ENCODE results near the gene STAB2. TPM values are rescaled to one million over a fixed set of nuclear protein-coding genes. Genes with fewer than 3 reads are reported as not detected.

STAB2 gene
- total and polyA plus RNA-seq, 2 of the 8 experiments (the other 6 are each of a cell fraction or from before 2014, with no cell fraction given): not detected

- DNase-seq (ENCODE audit: low read depth in 1 of 2, low spot score in 2 of 2) (no peak), FAIRE-seq (no peak)
- H3K18ac ChIP-seq (ENCODE audit: extremely low read depth, low read length): no peak overlapping the region
- no peak overlapping the region for H3K9ac ChIP-seq (replicated peaks in 1 of 4; ENCODE audit: extremely low read depth in 1 of 4, low read depth in 3 of 4, low read length in 3 of 4)
- no peak overlapping the region for H3K14ac ChIP-seq (ENCODE audit: insufficient read length)
- H3K4me3 ChIP-seq (ENCODE audit: extremely low read depth in 1 of 4, insufficient read depth in 2 of 4, low read depth in 3 of 4, low read length in 4 of 4): no peak overlapping the region
- peaks cover 0 to 1% of the 10 kb centered on the region in 2 experiments; a peak in 2 of 4 replicates for H3K9me3 ChIP-seq (ENCODE audit: insufficient read depth in 2 of 2, low read depth in 1 of 2, low read length in 1 of 2)
- no peak overlapping the region for H4K91ac ChIP-seq (replicated peaks; ENCODE audit: insufficient read length, low read length)
- 84% methylated on average over 5 of the region's 5 CpGs; no CpG with 5 or more reads in 1 of the 2 experiments for WGBS, 2 experiments (ENCODE audit: extremely low coverage in 1 of 2, insufficient coverage in 1 of 2, insufficient read length in 1 of 2, insufficient replicate concordance in 2 of 2, low coverage in 1 of 2, low lambda C conversion rate in 2 of 2, missing lambda C conversion rate in 1 of 2)
- H4K20me1 ChIP-seq (replicated peaks in 1 of 2; ENCODE audit: control insufficient read depth in 1 of 2, insufficient read depth in 2 of 2, low read length in 2 of 2): no peaks in the 10 kb centered on the region
- H3K4ac ChIP-seq (replicated peaks; ENCODE audit: insufficient read length, low read depth, low read length): no peak overlapping the region
- no peak overlapping the region for H3K4me2 ChIP-seq (ENCODE audit: insufficient read depth in 1 of 2, low read depth in 2 of 2, low read length in 2 of 2)
- H2BK120ac ChIP-seq (replicated peaks; ENCODE audit: low read depth, low read length): no peak overlapping the region
- ChIA-PET POLR2A (ENCODE audit: partially characterized antibody) (no interaction called here), CTCF (ENCODE audit: partially characterized antibody) (interaction anchor here (0.7 to 3.4 kb wide), 3 partner anchors 12 to 271 kb away, joined by 3 to 15 read pairs (median 8); no protein-coding TSS in a partner anchor)
- no peaks in the 10 kb centered on the region for H3K79me1 ChIP-seq (ENCODE audit: low read depth, low read length)
- H3K56ac ChIP-seq (replicated peaks; ENCODE audit: insufficient read length, low read depth, low read length): no peak overlapping the region
- no peak overlapping the region for H4K5ac ChIP-seq (ENCODE audit: insufficient read length, low read depth, low read length)
- H2BK5ac ChIP-seq (ENCODE audit: low read depth, low read length): no peak overlapping the region
- H3K27me3 ChIP-seq (replicated peaks in 1 of 4; ENCODE audit: control insufficient read depth in 3 of 4, extremely low read depth in 1 of 4, insufficient read depth in 3 of 4, low read length in 3 of 4): no peaks in the 10 kb centered on the region
- H3K4me1 ChIP-seq (replicated peaks in 1 of 4; ENCODE audit: control insufficient read depth in 3 of 4, insufficient read depth in 4 of 4, low read length in 3 of 4): no peaks in the 10 kb centered on the region
- TF ChIP-seq SP1 (IDR thresholded peaks at IDR 0.05; ENCODE audit: low read depth, low read length) (no peak), TEAD4 (IDR thresholded peaks at IDR 0.05; ENCODE audit: low read depth, low read length) (no peak), SP4 (IDR thresholded peaks at IDR 0.05; ENCODE audit: low read length) (no peak)
- H4K8ac ChIP-seq (ENCODE audit: extremely low read depth, insufficient read depth, low read length): no peak overlapping the region
- no peak overlapping the region for H2AK5ac ChIP-seq (ENCODE audit: low read depth, low read length)
- H3K27ac ChIP-seq (ENCODE audit: low read depth, low read length): no peak overlapping the region
- H2BK20ac ChIP-seq (ENCODE audit: low read length): no peak overlapping the region
- H3K79me2 ChIP-seq (ENCODE audit: control insufficient read depth in 1 of 2, insufficient read depth in 2 of 2, low read length in 2 of 2): no peaks in the 10 kb centered on the region
- no peaks in the 10 kb centered on the region for H3K36me3 ChIP-seq (ENCODE audit: control insufficient read depth in 2 of 4, insufficient read depth in 4 of 4, low read length in 3 of 4)
- H2AFZ ChIP-seq (ENCODE audit: low read length): no peak overlapping the region
- no peaks in the 10 kb centered on the region for H3K23me2 ChIP-seq (ENCODE audit: low read depth, low read length)
- no peak overlapping the region for H3K23ac ChIP-seq (ENCODE audit: insufficient read length)
- H2BK15ac ChIP-seq (ENCODE audit: low read length): no peak overlapping the region
- H2BK12ac ChIP-seq (ENCODE audit: low read depth, low read length): no peak overlapping the region
These were observed 25.9 kb upstream of the STAB2 start for GRCh38 chr12:103561174-103561573.
